HG03439 (cell line): ENCODE data around the gene DNAH17.

Experiments used
- ATAC-seq: cut with Tn5 transposase; IDR thresholded peaks from one replicate; pipeline ENCODE4 v1.9.1; 2021; ENCODE audit warnings: mild to moderate bottlenecking, moderate library complexity; ENCODE audit not compliant: unreplicated experiment

DNAH17 gene

GRCh38 chr17:78397681-78398101 is 179.5 kb downstream of the DNAH17 start:
- no peak for ATAC-seq

- no peak for ATAC-seq
Measured at GRCh38 chr17:78396441-78397337, 180.5 kb downstream of the DNAH17 start.

- no peak for ATAC-seq
Measured at GRCh38 chr17:78395155-78395554, 182.0 kb downstream of the DNAH17 start.

- ATAC-seq: no peak
Measured at GRCh38 chr17:78394209-78394608, 183.0 kb downstream of the DNAH17 start.

GRCh38 chr17:78393575-78393974 is 183.6 kb downstream of the DNAH17 start:
- no peak for ATAC-seq

- ATAC-seq: no peak
Measured at GRCh38 chr17:78392295-78392694, 184.9 kb downstream of the DNAH17 start.

- ATAC-seq: no peak
Measured at GRCh38 chr17:78391843-78392242, 185.4 kb downstream of the DNAH17 start.

- no peak for ATAC-seq
Measured at GRCh38 chr17:78391051-78391431, 186.2 kb downstream of the DNAH17 start.

GRCh38 chr17:78390241-78391050 is 186.8 kb downstream of the DNAH17 start:
- ATAC-seq: no peak

GRCh38 chr17:78387977-78388941 is 188.9 kb downstream of the DNAH17 start:
- ATAC-seq: no peak

GRCh38 chr17:78384479-78385175 is 192.6 kb downstream of the DNAH17 start:
- ATAC-seq: peak; percentile 6

- peak; percentile 33 for ATAC-seq
Measured at GRCh38 chr17:78383725-78384471, 193.3 kb downstream of the DNAH17 start.

- no peak for ATAC-seq
Measured at GRCh38 chr17:78381601-78382232, 195.5 kb downstream of the DNAH17 start.

- no peak for ATAC-seq
Measured at GRCh38 chr17:78380370-78380769, 196.8 kb downstream of the DNAH17 start.

GRCh38 chr17:78379131-78379491 is 198.1 kb downstream of the DNAH17 start:
- ATAC-seq: no peak

- ATAC-seq: peak; percentile 58
Measured at GRCh38 chr17:78378225-78379130, 198.7 kb downstream of the DNAH17 start, which contains the start of gene PGS1. Gene PGS1 (plus strand): TSS chr17:78378649. CDS start chr17:78378666, 17 bp downstream.

GRCh38 chr17:78377858-78378224 is 199.4 kb downstream of the DNAH17 start:
- ATAC-seq: no peak

- ATAC-seq: no peak
Measured at GRCh38 chr17:78376161-78376560, 201.0 kb downstream of the DNAH17 start.
